ENCODE measurements around the gene ACAA2.

GRCh38 chr18:49841236-49842217, 28.2 kb upstream of the ACAA2 start:
- TF ChIP-seq CTCF (IDR thresholded peaks at IDR 0.05; ENCODE audit: borderline replicate concordance, extremely low read depth, low read length, poor library complexity, severe bottlenecking): no peak
- TF ChIP-seq EZH2 (IDR thresholded peaks at IDR 0.05; ENCODE audit: borderline replicate concordance, low read depth, low read length, severe bottlenecking): no peak
